GM18951 (cell line): ENCODE results near the gene BCL2L13.

Experiments used
- POLR2A ChIP-seq: IDR thresholded peaks from 4 replicates; pipeline ENCODE4 v1.6.1; 2011; ENCODE audit warnings: mild to moderate bottlenecking; ENCODE audit not compliant: insufficient read length, insufficient read depth; ENCODE audit errors: extremely low read depth
- in situ Hi-C: fragments of 300-500 bp; cut with MboI; formaldehyde crosslinking; loops from one replicate; pipeline ENCODE4 v1.12.0; 2022; ENCODE audit warnings: low sequenced_read_pairs, mixed read lengths, inconsistent platforms; ENCODE audit not compliant: unreplicated experiment

BCL2L13 gene

DNA sequence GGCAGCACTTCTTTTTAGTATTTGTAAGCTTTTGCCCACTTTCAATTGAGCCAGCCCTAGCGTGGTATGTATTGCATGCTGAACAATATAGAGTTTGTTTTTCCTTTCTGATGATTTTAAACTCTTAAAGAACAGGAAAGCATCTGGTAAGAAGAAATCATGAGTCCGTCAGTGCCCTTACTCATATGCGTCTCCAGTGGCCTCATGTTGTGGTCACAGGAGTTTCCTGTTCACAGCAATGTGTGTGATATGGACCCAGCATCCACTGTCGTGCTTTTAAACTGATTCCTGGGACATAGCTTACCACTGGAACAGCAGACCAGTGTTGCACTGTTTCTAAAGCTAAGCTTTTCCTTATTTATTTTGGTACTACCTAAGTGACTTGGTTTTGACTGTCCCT, 95.6 kb downstream of the BCL2L13 start:
- in situ Hi-C loops = no loop called here
- no peak for TF ChIP-seq POLR2A

DNA sequence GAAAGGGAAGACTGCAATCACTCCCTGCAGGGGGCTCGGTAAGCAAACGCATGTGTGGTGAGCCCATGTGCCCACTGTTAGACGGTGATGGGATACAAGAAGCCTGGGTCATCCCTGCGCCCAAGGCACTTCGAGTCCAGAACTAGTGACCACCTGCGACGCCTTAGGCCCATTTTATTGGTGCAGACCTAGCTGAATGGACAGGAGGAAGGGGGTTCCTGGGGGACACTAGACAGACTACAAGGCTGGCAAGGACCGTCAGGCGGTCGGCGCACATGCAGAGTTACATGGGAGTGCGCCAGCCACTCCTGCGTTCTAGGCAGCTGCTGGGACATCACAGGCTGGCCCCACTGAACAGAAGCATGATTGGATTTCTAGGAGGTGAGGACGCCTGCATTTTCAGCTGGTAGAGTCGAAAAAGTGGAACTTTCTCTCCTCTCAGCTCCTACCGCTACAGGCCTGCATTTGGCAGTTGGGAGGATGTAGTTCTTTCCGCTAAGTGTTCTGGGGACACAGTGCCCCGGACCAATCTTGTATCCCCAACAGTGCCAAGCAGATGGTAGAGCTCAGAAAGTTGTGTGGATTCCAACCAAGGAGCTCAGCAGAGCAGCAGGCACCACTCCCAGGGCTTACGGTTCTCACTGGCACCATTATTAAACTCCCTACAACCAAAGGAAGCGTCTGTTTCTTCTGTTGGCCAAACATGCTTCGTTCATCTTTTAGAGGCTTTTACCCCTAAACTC, 100.0 kb downstream of the BCL2L13 start:
- in situ Hi-C loops = no loop called here
- TF ChIP-seq POLR2A = no peak

DNA sequence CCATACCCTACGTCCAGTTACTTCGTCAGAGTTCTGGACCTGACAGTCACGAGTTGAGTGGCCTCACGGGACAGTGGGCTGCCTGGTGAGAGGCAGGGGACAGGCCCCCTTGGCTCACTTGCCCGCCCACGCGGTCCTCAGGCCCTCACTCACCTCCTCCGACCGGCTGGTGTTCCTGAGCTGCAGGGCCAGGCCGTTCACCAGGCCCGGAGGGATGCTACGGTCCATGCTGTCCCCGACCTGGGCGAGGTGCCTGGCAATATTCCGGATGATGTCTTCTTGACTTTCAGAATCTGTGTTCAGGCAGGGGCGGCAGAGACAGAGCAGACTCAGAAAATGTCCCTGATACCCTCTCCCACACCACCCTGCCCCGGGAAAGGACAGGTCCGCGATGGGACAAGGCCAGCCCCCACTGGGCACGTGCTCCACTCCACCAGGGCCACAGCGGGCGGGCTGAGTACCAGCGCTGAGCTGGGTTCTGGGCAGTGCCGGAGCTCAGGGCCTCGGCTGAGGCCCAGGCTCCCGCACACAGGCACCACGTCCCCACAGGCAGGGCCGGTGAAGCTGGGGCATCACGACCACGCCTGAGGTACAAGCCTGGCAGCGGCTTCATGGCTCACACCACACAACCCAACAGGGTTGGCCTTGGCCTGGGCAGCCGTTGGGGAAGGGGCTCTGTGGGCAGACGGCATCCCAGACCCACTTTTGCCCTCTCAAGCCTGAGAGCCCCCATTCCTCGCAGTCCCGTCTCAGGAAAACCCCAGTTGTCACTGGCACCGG, 100.8 kb downstream of the BCL2L13 start:
- in situ Hi-C loops = no loop called here
- no peak for TF ChIP-seq POLR2A

DNA sequence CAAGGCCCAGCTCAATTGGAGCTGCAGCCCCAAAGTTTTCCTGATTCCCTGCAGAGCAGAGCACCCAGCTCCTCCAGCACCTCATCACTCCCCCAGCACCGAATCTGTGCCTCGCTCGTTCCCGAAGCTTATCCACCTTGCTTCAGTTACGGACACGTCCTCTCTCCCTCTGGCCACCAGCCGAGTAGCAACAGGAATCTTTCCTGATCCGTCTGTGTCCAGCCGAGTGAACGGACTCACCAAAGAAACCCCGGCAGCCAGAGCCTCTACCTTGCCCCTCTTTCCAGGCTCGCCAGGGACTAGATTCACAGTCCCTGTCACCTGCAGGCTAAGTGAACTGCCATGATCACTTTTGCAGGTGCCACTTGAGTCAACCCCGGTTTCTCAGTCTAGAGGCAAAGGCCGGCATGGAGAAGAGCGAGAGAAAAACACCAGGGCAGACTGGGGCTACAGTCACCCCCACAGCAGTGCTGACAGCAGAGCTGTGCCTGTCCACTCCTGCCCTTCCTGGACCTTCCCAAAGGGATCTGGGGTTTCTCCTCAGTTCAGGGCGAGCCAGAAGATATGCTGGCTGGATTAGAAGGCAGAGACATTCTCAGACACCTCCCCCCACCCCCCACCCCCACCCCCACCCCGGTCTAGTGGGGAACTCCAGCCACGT, 103.4 kb downstream of the BCL2L13 start:
- in situ Hi-C loops = no loop called here
- no peak for TF ChIP-seq POLR2A

DNA sequence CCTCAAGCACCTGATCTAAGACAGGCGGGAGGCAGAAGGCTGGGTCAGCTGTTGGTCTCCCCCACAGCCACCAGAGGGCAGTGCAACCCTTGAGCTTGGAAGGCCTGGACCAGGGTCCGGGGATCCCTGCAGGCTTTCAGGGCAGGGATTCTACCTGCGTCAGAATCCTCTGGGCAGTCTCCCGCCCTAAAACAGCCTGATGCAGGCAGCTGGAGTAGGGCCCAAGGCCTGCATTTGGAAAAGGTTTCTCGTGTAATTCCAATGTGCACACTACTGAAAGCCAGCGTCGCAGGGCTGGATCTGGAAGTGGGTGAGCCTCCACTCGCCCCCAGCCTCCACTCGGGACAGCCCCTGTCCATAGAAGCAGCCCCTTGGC, 104.0 kb downstream of the BCL2L13 start:
- TF ChIP-seq POLR2A = no peak
- in situ Hi-C loops = no loop called here

GRCh38 chr22:17743661-17744411, 105.3 kb downstream of the BCL2L13 start:
- in situ Hi-C loops = no loop called here
- TF ChIP-seq POLR2A = no peak

- TF ChIP-seq POLR2A = no peak
- in situ Hi-C loops = no loop called here
Observed at GRCh38 chr22:17744430-17744829, 105.9 kb downstream of the BCL2L13 start.

- in situ Hi-C loops = no loop called here
Observed at GRCh38 chr22:17746916-17747315, 108.4 kb downstream of the BCL2L13 start.

GRCh38 chr22:17748555-17749353, 110.2 kb downstream of the BCL2L13 start:
- no peak for TF ChIP-seq POLR2A
- in situ Hi-C loops = no loop called here

More at GRCh38 chr22:17746916-17747315, 108.4 kb downstream of the BCL2L13 start:
- no peak for TF ChIP-seq POLR2A

GRCh38 chr22:17749605-17750395, 111.2 kb downstream of the BCL2L13 start:
- in situ Hi-C loops = no loop called here
- no peak for TF ChIP-seq POLR2A

DNA sequence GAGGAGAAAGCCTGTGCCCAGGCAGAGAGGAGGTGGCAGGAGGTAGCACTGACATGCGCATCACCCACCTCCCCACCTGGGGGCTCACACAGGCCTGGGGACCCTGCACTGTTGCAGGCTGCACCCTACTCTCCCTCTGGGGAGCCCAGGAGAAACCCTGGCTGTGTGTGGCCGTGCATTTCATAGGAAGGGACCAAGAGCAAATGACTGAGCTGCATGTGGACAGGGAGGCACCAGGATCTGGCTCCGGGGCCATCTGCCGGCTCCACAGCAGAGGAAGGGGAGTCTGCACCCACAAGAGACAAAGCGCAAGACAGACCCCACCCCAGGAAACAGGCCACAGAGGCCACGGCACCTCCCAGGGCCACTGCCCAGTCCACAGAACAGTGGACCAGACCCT, 113.0 kb downstream of the BCL2L13 start:
- in situ Hi-C loops = no loop called here
- no peak for TF ChIP-seq POLR2A

GRCh38 chr22:17753401-17753989, 114.9 kb downstream of the BCL2L13 start:
- in situ Hi-C loops = no loop called here
- no peak for TF ChIP-seq POLR2A
